ENCODE data around the gene DAB2.

- TF ChIP-seq CTCF (IDR thresholded peaks at IDR 0.05 in 4 of 5, conservative IDR thresholded peaks at IDR 0.05 in 1 of 5) = no peak
- TF ChIP-seq POLR2A (IDR thresholded peaks at IDR 0.05) = no peak
Observed at GRCh38 chr5:39341896-39342295, 82.9 kb downstream of the DAB2 start.

All from gastrocnemius medialis (tissue), 4 donors.